A673 (cell line): Measurements from ENCODE around the gene OGG1.

Source experiments
- CTCF ChIP-seq: fragments of 300-800, 200-600 bp; sonication (generic); conservative IDR thresholded peaks from 2 replicates; pipeline ENCODE4 v1.5.1; 2017; ENCODE audit warnings: low read depth, mild to moderate bottlenecking, antibody characterized with exemption, low read length, moderate library complexity, mixed read lengths
- EZH2 ChIP-seq: fragments of 200-600 bp; sonication (generic); IDR thresholded peaks from 2 replicates; pipeline ENCODE4 v1.6.1; 2017; ENCODE audit warnings: borderline replicate concordance, low read depth, mild to moderate bottlenecking, mixed read lengths, antibody characterized with exemption, low read length; ENCODE audit not compliant: poor library complexity, severe bottlenecking

DNA sequence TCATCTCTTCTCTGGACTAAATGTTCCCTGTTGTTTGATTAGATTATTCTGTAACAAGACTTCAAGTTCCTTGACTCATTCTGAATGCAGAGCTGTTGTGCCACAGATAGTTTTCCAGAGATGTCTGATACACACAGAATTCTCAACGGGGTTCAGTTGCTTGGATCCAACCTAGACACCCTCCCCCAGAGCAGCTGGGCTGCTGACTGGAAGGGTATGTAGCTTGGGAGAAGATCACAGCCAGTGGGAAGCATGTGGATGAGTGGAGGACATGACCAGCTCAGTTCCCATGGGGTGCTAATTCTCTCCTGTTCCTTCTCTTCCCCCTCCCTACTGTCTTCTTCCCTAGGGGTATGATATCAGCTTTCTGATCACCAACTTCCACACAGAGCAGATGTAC lies 53.7 kb downstream of the OGG1 start:
- TF ChIP-seq CTCF (no peak), EZH2 (no peak)
